Dermis microvascular lymphatic vessel endothelial cell (primary cell): ENCODE data around the gene ACTMAP. TPM values are rescaled to one million over a fixed set of nuclear protein-coding genes. Genes with fewer than 3 reads are reported as not detected.
"Not testable (repeated sequence)": the region's sequence is repeated elsewhere in the genome, so short reads cannot be mapped to it uniquely, and the experiment has no call there.

Experiments used
- DNase-seq, 2 donors: peaks; one replicate each; pipeline versions ENCODE4 v3.0.0 to v3.0.0-alpha.2; 2010; ENCODE audit warnings: low read depth in 2 of 2
- total RNA-seq: library from RNA; depleted of rRNA; stranded (reverse); fragments of >200 nt; gene quantifications from 2 replicates; pipeline ENCODE4 v1.2.1, GENCODE V29; 2014

The ACTMAP gene
- total RNA-seq, 1 donor from 2014 or later, result 0.26 TPM

DNA sequence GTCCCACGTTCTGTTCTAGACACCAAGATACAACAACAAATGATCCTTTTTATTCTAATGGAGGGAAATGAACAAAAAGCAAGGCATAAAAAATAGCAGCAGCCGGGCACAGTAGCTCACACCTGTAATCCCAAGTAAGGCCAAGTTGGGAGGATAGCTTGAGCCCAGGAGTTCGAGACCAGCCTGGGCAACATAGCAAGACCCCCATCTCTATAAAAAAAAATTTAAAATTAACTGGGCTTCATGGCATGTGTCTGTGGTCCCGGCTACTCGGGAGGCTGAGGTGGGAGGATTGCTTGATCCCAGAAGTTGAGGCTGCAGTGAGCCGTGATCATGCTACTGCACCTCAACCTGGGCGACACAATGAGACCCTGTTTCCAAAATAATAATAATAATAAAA, 26.1 kb upstream of the ACTMAP start:
- no peak for DNase-seq

DNA sequence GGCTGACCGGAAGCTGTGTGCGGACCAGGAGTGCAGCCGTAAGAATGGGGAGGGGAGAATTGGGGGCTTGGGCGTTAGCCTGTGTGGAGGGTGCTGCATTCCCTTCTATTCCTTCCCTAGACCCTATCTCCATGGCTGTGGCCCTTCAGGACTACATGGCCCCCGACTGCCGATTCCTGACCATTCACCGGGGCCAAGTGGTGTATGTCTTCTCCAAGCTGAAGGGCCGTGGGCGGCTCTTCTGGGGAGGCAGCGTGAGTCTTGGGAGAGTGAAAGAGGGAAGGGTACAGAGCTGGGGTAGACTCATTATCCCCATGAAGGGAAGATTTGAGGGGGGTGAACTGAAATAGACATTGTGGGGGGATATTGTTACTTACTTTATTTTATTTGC, 25.4 kb upstream of the ACTMAP start:
- no peak for DNase-seq

DNA sequence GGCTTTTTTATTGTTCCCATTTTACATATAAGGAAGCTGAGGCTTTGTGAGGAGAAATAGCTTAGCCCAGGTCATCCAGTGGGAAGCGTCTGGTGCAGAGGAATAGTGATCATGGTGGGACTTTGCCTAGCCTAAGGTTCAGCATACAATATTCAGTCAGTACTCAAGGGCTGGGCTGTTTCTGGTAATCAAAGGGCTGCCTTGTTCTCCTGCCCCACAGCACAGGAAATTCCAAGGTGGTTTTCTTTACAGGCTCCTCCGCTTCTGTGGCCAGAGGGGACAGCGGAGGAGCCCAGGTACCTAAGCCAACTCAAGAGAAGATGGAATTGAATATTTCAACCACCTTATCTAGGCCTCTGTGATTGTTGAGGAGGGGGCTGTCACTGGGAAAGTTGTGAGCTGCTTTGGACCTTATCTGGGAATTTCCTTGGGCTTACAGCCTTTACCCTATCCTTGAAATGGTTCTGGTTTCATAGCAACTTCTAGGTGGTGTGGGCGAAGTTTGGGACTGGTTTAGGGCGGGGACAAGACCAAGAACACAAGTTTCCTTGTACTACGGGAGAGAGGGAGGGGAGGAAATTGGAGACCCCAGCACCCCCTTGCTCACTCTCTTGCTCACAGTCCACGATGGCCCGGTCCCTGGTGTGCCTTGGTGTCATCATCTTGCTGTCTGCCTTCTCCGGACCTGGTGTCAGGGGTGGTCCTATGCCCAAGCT, 24.8 kb upstream of the ACTMAP start, which contains the start of gene MIA:
Gene MIA (plus strand): TSS at position 606 of the 716 bp plus-strand sequence. CDS start 22 bp downstream, at position 628.
- no peak for DNase-seq

GRCh38 chr19:40771101-40771862, 21.0 kb upstream of the ACTMAP start:
- DNase-seq, result peak in 1 of 2 donors; percentile 20

DNA sequence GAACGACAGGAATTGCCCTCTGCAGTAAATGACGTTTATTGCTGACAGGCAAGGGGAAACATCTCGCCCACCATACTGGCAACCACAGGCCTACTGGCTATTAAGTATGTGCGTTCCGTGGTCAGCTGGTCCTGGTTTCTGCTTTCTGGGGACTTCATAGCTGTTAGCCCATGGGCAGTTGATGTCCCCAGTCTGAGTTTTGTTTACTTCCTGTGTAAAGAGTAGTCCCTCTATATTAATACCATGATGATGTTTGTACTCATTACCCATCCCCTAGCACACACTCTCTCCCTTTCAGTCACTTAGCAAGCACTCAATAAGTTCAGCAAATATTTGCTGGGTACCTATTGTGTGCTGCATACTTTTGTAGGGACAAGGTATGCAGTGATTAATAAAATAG, 18.6 kb upstream of the ACTMAP start:
- DNase-seq, result no peak

- not testable (repeated sequence) for DNase-seq
Observed at GRCh38 chr19:40766385-40766784, 16.1 kb upstream of the ACTMAP start.

DNA sequence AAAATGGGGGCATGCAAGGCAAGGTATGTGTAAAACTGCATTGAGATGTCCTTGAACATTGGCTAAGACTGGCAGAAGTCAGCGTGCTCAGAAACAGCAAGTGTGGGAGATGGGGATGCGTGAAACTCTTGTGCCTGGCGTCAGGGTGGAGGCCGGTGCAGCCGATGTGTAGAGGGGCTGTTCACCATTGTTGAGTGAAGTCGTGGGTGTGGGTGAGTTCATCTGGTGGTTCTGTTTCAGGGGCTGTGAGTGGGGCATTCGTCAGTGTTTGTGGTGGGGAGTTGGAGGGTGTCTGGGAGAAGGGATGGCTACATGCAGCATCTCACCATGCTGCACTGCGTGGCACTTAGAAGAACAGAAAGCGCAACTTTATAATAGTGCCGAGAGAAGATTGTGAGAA, 13.7 kb upstream of the ACTMAP start:
- no peak for DNase-seq

DNA sequence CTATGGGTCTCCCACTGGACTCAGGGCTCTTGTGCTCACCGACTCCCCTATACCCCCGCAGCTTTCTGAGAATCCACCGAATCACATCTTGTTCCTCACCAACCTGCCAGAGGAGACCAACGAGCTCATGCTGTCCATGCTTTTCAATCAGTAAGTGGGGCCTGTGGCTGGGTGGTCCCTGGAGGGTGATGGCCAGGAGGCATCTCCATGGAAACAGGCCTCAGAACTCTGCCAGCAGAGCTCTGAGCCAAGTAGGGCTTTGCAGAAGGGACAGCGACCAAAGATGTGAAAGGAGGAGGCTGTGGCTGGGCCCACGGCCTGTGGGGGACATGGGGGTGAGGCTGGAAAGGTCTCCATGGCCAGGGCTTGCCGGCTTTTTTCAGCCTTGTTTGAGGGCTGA, 13.2 kb upstream of the ACTMAP start:
- no peak for DNase-seq

GRCh38 chr19:40762754-40763470, 12.6 kb upstream of the ACTMAP start:
- DNase-seq, result peak in 1 of 2 donors; percentile 38

- DNase-seq, result no peak
Observed at GRCh38 chr19:40759352-40759751, 9.1 kb upstream of the ACTMAP start.

GRCh38 chr19:40758491-40758890, 8.2 kb upstream of the ACTMAP start:
- DNase-seq, result no peak

DNA sequence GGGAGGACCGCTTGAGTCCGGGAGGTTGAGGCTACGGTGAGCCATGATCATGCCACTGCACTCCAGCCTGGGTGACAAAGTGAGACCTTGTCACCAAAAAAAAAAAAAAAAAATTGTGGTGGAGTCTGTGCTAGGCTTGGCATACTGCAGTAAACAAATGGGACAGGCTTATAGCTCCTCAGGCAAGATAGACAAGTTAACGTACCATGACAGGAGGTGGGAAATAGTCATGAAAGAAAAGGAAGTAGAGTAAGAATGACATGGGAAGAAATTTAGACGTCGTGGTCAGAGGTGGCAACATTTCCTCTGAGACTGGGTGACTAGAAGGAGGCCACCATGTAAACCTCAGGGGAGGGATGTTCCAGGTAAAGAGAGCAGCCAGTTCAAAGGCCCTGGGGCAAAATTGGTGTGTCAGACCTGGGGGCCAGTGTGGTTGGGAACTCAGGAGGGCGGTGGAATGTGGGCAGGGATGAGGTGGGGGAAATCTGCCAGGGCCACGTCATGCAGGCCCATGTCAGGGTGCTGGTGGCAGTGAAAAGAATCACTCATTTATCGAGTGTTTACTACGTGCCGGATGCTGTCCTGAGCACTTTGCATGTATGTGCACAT, 6.3 kb upstream of the ACTMAP start:
- DNase-seq, result no peak

- DNase-seq, result no peak
Observed at GRCh38 chr19:40755791-40756190, 5.5 kb upstream of the ACTMAP start.

DNA sequence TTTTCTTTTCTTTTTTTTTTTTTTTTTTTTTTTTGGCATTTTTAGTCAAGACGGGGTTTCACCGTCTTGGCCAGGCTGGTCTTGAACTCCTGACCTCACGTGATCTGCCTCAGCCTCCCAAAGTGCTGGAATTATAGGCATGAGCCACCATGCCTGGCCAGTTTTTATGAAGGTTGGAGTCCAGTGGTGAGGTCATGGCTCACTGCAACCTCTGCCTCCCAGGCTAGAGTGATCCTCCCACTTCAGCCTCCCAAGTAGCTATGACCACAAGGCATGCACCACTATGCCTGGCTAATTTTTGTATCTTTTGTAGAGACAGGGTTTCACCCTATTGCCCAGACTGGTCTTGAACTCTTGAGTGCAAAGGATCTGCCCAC, 5.0 kb upstream of the ACTMAP start:
- DNase-seq, result no peak

- DNase-seq, result no peak
Observed at GRCh38 chr19:40754611-40755247, 4.5 kb upstream of the ACTMAP start.

- DNase-seq, result no peak
Observed at GRCh38 chr19:40752257-40752781, 2.0 kb upstream of the ACTMAP start.

GRCh38 chr19:40750874-40751537, 729 bp upstream of the ACTMAP start, which contains the start of gene SNRPA:
Gene SNRPA, plus strand, starts transcription at chr19:40751203. Its CDS starts 206 bp downstream, at chr19:40751409.
- peak; percentile 96 to 99 for DNase-seq

DNA sequence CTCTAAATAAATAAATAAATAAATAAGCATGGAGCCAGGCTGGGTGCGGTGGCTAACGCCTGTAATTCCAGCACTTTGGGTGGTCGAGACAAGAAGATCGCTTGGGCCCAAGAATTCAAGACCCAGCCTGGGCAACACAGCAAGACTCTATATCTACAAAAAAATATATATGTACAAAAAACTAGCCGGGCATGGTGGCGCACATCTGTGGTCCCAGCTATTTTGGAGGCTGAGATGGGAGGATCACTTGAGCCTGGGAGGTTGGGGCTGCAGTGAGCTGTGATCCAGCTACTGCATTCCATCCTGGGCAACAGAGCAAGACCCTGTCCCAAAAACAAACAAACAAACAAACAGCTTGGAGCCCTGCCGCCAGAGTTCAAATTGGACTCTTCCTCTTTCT, 2.7 kb downstream of the ACTMAP start:
- DNase-seq, result no peak

DNA sequence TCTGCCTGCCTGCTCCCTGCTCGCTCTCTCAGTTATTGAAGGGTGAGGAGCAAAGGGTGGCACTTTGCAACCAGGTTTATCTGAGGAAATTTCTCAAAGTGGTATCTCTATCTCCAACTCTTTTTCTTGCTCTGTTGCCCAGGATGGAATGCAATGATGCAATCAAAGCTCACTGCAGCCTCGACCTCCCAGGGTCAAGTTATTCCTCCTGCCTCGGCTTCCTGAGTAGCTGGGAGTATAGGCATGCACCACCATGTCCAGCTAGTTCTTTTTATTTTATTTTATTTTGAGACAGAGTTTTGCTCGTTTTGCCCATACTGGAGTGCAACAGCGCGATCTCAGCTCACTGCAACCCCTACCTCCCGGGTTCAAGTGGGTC, 4.9 kb downstream of the ACTMAP start:
- DNase-seq, result peak in 1 of 2 donors; percentile 33
